GM12878 (cell line): ENCODE data around the gene ADAMTS16. TPM values are rescaled to one million over a fixed set of nuclear protein-coding genes. Genes with fewer than 3 reads are reported as not detected.

ENCODE experiments used
- ATAC-seq: fragments of 200-7000 bp; cut with Tn5 transposase; 3 replicates; pipeline ENCODE4 v1.9.1; 2020; ENCODE audit warnings: mild to moderate bottlenecking, moderate library complexity
- BruUV-seq: library from RNA; stranded (reverse); fragments of 400-500 nt; replicated peaks from 2 replicates; lab custom pipeline; 2021; lab: Mats Ljungman, UMichigan
- CTCF ChIA-PET: fragments of 300-600 bp; sonication (Branson Sonifier 250); formaldehyde crosslinking; extraction: SDS; loops from one replicate; lab custom pipeline; 2021; ENCODE audit warnings: inconsistent platforms; lab: Yijun Ruan, JAX
- POLR2A ChIA-PET: fragments of 350-600 bp; formaldehyde crosslinking; extraction: SDS; loops from one replicate; lab custom pipeline; 2021; ENCODE audit warnings: inconsistent platforms; lab: Charles Lee
- RAD21 ChIA-PET: fragments of 300-600 bp; sonication (Branson Sonifier 250); formaldehyde crosslinking; loops from one replicate; lab custom pipeline; 2023; ENCODE audit warnings: antibody characterized with exemption; ENCODE audit not compliant: unreplicated experiment; lab: Charles Lee
- SMC1A ChIA-PET: fragments of 300-600 bp; sonication (Branson Sonifier 250); formaldehyde crosslinking; loops from one replicate; lab custom pipeline; 2023; ENCODE audit not compliant: unreplicated experiment, uncharacterized antibody; lab: Charles Lee
- DNase-seq: peaks from one replicate; pipeline ENCODE4 v3.0.0-alpha.2; 2011; ENCODE audit warnings: low read depth, low spot score
- FAIRE-seq: peaks from 3 replicates; lab custom pipeline; 2011; peaks lifted over from hg19 to GRCh38; lab: Jason Lieb, UNC
- H2AFZ ChIP-seq: 2 replicates; pipeline ENCODE4 v1.6.0; 2011; ENCODE audit warnings: low read depth, low read length, control low read depth; ENCODE audit not compliant: control insufficient read depth
- H3K27ac ChIP-seq: 2 replicates; pipeline ENCODE4 v1.5.1; 2011; ENCODE audit warnings: control low read depth; ENCODE audit not compliant: control insufficient read depth, insufficient read depth
- H3K27me3 ChIP-seq, 2 experiments: replicated peaks in 1 of 2; 2 replicates each; pipeline versions ENCODE4 v1.6.0 to v1.6.1; 2011; ENCODE audit warnings: low read length in 1 of 2; ENCODE audit not compliant: control insufficient read depth in 2 of 2, insufficient read depth in 2 of 2
- H3K36me3 ChIP-seq, 2 experiments: 2 replicates each; pipeline ENCODE4 v1.5.1; 2011; ENCODE audit warnings: low read length in 1 of 2; ENCODE audit not compliant: control insufficient read depth in 2 of 2, insufficient read depth in 2 of 2
- H3K4me1 ChIP-seq: 2 replicates; pipeline ENCODE4 v1.6.1; 2011; ENCODE audit warnings: mild to moderate bottlenecking, low read length, moderate library complexity, mixed read lengths; ENCODE audit not compliant: control insufficient read depth, insufficient read depth
- H3K4me2 ChIP-seq: 2 replicates; pipeline ENCODE4 v1.6.0; 2011; ENCODE audit warnings: control low read depth; ENCODE audit not compliant: control insufficient read depth, insufficient read depth
- H3K4me3 ChIP-seq: fragments of 200-600 bp; sonication (generic); 2 replicates; pipeline ENCODE4 v1.5.1; 2016
- H3K79me2 ChIP-seq: 2 replicates; pipeline ENCODE4 v1.6.0; 2011; ENCODE audit warnings: low read length; ENCODE audit not compliant: control insufficient read depth, insufficient read depth
- H3K9ac ChIP-seq: 2 replicates; pipeline ENCODE4 v1.8.0; 2011; ENCODE audit warnings: low read length, control low read depth, mixed read lengths; ENCODE audit not compliant: control insufficient read depth, insufficient read depth
- H3K9me3 ChIP-seq: replicated peaks from 3 replicates; pipeline ENCODE4 v1.5.1; 2011; ENCODE audit warnings: mild to moderate bottlenecking, low read length; ENCODE audit not compliant: control insufficient read depth, insufficient read depth
- H4K20me1 ChIP-seq: 2 replicates; pipeline ENCODE4 v1.6.0; 2011; ENCODE audit not compliant: control insufficient read depth, insufficient read depth
- BRCA1 ChIP-seq: IDR thresholded peaks from 2 replicates; pipeline ENCODE4 v1.6.1; 2011; ENCODE audit warnings: low read depth, low read length, improper control_type of control experiment
- CBX5 ChIP-seq: sonication (generic); IDR thresholded peaks from 2 replicates; pipeline ENCODE4 v1.6.1; 2016; ENCODE audit warnings: low read depth, moderate library complexity, mild to moderate bottlenecking, inconsistent platforms
- GATAD2B ChIP-seq: fragments of 450-650 bp; conservative IDR thresholded peaks from 2 replicates; pipeline ENCODE4 v1.6.1; 2017; ENCODE audit warnings: low read depth, mild to moderate bottlenecking, moderate library complexity
- JUND ChIP-seq: IDR thresholded peaks from 2 replicates; pipeline ENCODE4 v1.6.1; 2012; ENCODE audit warnings: low read depth, mild to moderate bottlenecking, low read length, improper control_type of control experiment, moderate library complexity
- MAX ChIP-seq: IDR thresholded peaks from 2 replicates; pipeline ENCODE4 v1.6.1; 2012; ENCODE audit warnings: low read depth, low read length, improper control_type of control experiment
- MEF2B ChIP-seq: fragments of 450-650 bp; IDR thresholded peaks from 2 replicates; pipeline ENCODE4 v1.6.1; 2018; ENCODE audit warnings: mild to moderate bottlenecking, moderate library complexity; ENCODE audit not compliant: partially characterized antibody, poor library complexity, severe bottlenecking
- MTA3 ChIP-seq: IDR thresholded peaks from 2 replicates; pipeline ENCODE4 v1.6.1; 2012; ENCODE audit warnings: low read length, inconsistent platforms, borderline replicate concordance
- NFIC ChIP-seq: IDR thresholded peaks from 2 replicates; pipeline ENCODE4 v1.6.1; 2012; ENCODE audit warnings: low read depth, mild to moderate bottlenecking, inconsistent platforms, low read length, moderate library complexity
- RAD21 ChIP-seq: IDR thresholded peaks from 2 replicates; pipeline ENCODE4 v1.6.1; 2011; ENCODE audit warnings: mild to moderate bottlenecking, low read depth, low read length, moderate library complexity; ENCODE audit not compliant: insufficient read depth
- RAD51 ChIP-seq: fragments of 450-650 bp; IDR thresholded peaks from 2 replicates; pipeline ENCODE4 v1.6.1; 2016; ENCODE audit warnings: moderate library complexity, mild to moderate bottlenecking, inconsistent platforms
- RELA ChIP-seq: fragments of 450-650 bp; IDR thresholded peaks from 2 replicates; pipeline ENCODE4 v1.8.0; 2014; ENCODE audit warnings: borderline replicate concordance; ENCODE audit not compliant: partially characterized antibody
- SMAD1 ChIP-seq: fragments of 450-650 bp; IDR thresholded peaks from 2 replicates; pipeline ENCODE4 v1.6.1; 2018; ENCODE audit warnings: mild to moderate bottlenecking, low read depth; ENCODE audit not compliant: partially characterized antibody
- TCF3 ChIP-seq: IDR thresholded peaks from 2 replicates; pipeline ENCODE4 v1.6.1; 2012; ENCODE audit warnings: low read depth, mild to moderate bottlenecking, low read length, borderline replicate concordance; ENCODE audit not compliant: insufficient read depth
- TCF7 ChIP-seq: IDR thresholded peaks from 2 replicates; pipeline ENCODE4 v1.6.1; 2014; ENCODE audit warnings: antibody characterized with exemption, borderline replicate concordance
- USF1 ChIP-seq: IDR thresholded peaks from 2 replicates; pipeline ENCODE4 v1.6.1; 2011; ENCODE audit warnings: borderline replicate concordance, low read depth, mild to moderate bottlenecking, moderate library complexity, mixed read lengths, low read length; ENCODE audit not compliant: insufficient read depth; ENCODE audit errors: extremely low read length
- ZNF592 ChIP-seq: fragments of 450-650 bp; IDR thresholded peaks from 2 replicates; pipeline ENCODE4 v1.6.1; 2017; ENCODE audit warnings: mild to moderate bottlenecking, moderate library complexity
- WGBS: methylation state at CpG from one replicate; pipeline ENCODE4 v1.1.6; 2016; ENCODE audit warnings: low lambda C conversion rate; ENCODE audit not compliant: insufficient replicate concordance, insufficient coverage; ENCODE audit errors: missing lambda C conversion rate; 5-methylcytosine and 5-hydroxymethylcytosine counted together
- in situ Hi-C: fragments of 300-500 bp; cut with MboI; formaldehyde crosslinking; loops from 9 replicates; pipeline ENCODE4 v1.14.3; 2018; ENCODE audit warnings: mixed read lengths
- intact Hi-C: fragments of 100-400 bp; cut with micrococcal nuclease; formaldehyde crosslinking; loops from one replicate; pipeline ENCODE4 v1.14.2; 2022; ENCODE audit not compliant: unreplicated experiment
- polyA plus RNA-seq, 11 experiments: library from polyadenylated mRNA; depleted of rRNA in 4 of 11; unstranded in 6 of 11; stranded (reverse) in 5 of 11; fragments of >200 nt; fragmentation: Nextera tagmentation in 4 of 11; fragmentation: Illumina TruSeq in 1 of 11; extraction: Ambion mirVana in 4 of 11; extraction: Trizol in 1 of 11; gene quantifications; 1 replicate in 1 of 11; 2 replicates in 10 of 11; pipeline versions ENCODE4 v1.2.1 to v1.2.3, GENCODE V29; 2011 to 2016; ENCODE audit warnings: inconsistent platforms in 2 of 11, missing spikeins in 2 of 11, low read depth in 1 of 11
- total RNA-seq, 4 experiments: library from RNA; depleted of rRNA in 3 of 4; stranded (reverse); fragments of >200 nt in 3 of 4; fragmentation: Illumina TruSeq in 1 of 4; extraction: Trizol in 1 of 4; gene quantifications; 2 replicates each; pipeline versions ENCODE4 v1.2.1 to v1.2.3, GENCODE V29; 2013 to 2021
- TF ChIP-seq, protein P1 (sequence below): IDR thresholded peaks from 2 replicates; pipeline ENCODE4 v1.6.1; 2011; ENCODE audit warnings: low read depth, mild to moderate bottlenecking, low read length, moderate library complexity, borderline replicate concordance; ENCODE audit errors: extremely low read depth
- TF ChIP-seq, protein P2 (sequence below): fragments of 450-650 bp; IDR thresholded peaks from 2 replicates; pipeline ENCODE4 v1.6.1; 2017; ENCODE audit warnings: borderline replicate concordance

ADAMTS16 gene
- total and polyA plus RNA-seq, 10 of the 15 experiments (the other 5 are each of a cell fraction or from before 2014, with no cell fraction given), result 0.04 TPM; not detected in 9

DNA sequence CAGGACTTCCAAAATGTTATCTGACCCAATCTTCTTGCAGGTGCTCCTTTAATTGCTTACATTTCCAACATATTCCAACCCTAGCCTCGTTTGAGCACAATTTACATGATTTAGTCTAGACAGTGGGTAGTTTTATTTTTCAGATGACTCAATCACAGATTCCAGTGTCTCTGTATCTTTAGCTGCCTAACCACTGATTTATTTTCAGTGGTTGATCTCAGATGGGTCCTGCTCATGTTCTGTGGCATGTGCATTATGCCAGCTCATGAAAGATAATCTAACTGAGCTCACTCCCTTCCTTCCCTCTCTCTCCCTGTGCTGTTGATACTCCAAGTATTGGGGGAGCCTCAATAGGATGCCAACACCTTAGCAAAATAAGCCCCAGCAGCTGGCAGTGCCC, 176.2 kb downstream of the ADAMTS16 start:
- DNase-seq, result no peak
- Histone ChIP-seq H3K4me2 (no peak overlapping the region), H3K79me2 (no peaks in the 10 kb centered on the region), H3K4me3 (no peak overlapping the region), H3K36me3 (no peaks in the 10 kb centered on the region), H3K27ac (no peak overlapping the region), H3K9ac (no peak overlapping the region), H3K9me3 (no peaks in the 10 kb centered on the region), H4K20me1 (no peaks in the 10 kb centered on the region), H3K4me1 (no peaks in the 10 kb centered on the region), H2AFZ (no peak overlapping the region), H3K27me3 (no peaks in the 10 kb centered on the region)
- in situ Hi-C loops, result no loop called here
- TF ChIP-seq ZNF592 (no peak), GATAD2B (no peak), MEF2B (no peak), USF1 (no peak), RAD21 (no peak), NFIC (no peak), MTA3 (no peak), TCF3 (no peak), RAD51 (no peak), MAX (no peak), BRCA1 (no peak), JUND (no peak), RELA (no peak), TCF7 (no peak), CBX5 (no peak), SMAD1 (no peak)
- TF ChIP-seq, protein P1, sequence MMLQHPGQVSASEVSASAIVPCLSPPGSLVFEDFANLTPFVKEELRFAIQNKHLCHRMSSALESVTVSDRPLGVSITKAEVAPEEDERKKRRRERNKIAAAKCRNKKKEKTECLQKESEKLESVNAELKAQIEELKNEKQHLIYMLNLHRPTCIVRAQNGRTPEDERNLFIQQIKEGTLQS, result no peak
- TF ChIP-seq, protein P2, sequence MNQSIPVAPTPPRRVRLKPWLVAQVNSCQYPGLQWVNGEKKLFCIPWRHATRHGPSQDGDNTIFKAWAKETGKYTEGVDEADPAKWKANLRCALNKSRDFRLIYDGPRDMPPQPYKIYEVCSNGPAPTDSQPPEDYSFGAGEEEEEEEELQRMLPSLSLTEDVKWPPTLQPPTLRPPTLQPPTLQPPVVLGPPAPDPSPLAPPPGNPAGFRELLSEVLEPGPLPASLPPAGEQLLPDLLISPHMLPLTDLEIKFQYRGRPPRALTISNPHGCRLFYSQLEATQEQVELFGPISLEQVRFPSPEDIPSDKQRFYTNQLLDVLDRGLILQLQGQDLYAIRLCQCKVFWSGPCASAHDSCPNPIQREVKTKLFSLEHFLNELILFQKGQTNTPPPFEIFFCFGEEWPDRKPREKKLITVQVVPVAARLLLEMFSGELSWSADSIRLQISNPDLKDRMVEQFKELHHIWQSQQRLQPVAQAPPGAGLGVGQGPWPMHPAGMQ, result no peak
- FAIRE-seq, result no peak
- SMC1A ChIA-PET, result no interaction called here
- 0% methylated on average over 1 of the region's 1 CpG for WGBS
- no TSS peak for BruUV-seq
- intact Hi-C loops, result no loop called here
- CTCF ChIA-PET, result no interaction called here
- RAD21 ChIA-PET, result no interaction called here
- ATAC-seq, result no peak
- POLR2A ChIA-PET, result no interaction called here
